HG03521 (cell line): ENCODE measurements around the gene GGA3.
"Not testable (repeated sequence)": the region's sequence is repeated elsewhere in the genome, so short reads cannot be mapped to it uniquely, and the experiment has no call there.

Experiments used
- ATAC-seq: cut with Tn5 transposase; IDR thresholded peaks from one replicate; pipeline ENCODE4 v1.9.1; 2021; ENCODE audit warnings: mild to moderate bottlenecking, moderate library complexity; ENCODE audit not compliant: unreplicated experiment

Gene GGA3

GRCh38 chr17:75227729-75228128 is 33.7 kb downstream of the GGA3 start:
- no peak for ATAC-seq

GRCh38 chr17:75225016-75225415 is 36.4 kb downstream of the GGA3 start:
- no peak for ATAC-seq

- ATAC-seq: no peak
Measured at GRCh38 chr17:75219815-75220214, 41.6 kb downstream of the GGA3 start.

GRCh38 chr17:75218131-75218530 is 43.3 kb downstream of the GGA3 start:
- ATAC-seq: no peak

GRCh38 chr17:75209061-75209460 is 52.3 kb downstream of the GGA3 start:
- no peak for ATAC-seq

GRCh38 chr17:75208161-75208560 is 53.2 kb downstream of the GGA3 start:
- ATAC-seq: no peak

GRCh38 chr17:75207760-75208159 is 53.6 kb downstream of the GGA3 start:
- no peak for ATAC-seq

- ATAC-seq: not testable (repeated sequence)
Measured at GRCh38 chr17:75207050-75207407, 54.4 kb downstream of the GGA3 start.

- no peak for ATAC-seq
Measured at GRCh38 chr17:75205793-75206163, 55.6 kb downstream of the GGA3 start.

- peak; percentile 70 for ATAC-seq
Measured at GRCh38 chr17:75205037-75205792, 56.2 kb downstream of the GGA3 start, which contains the start of gene NUP85. NUP85 (plus strand) TSS chr17:75205679; CDS start chr17:75205762, 83 bp downstream.

GRCh38 chr17:75199886-75200618 is 61.4 kb downstream of the GGA3 start:
- ATAC-seq: no peak

- ATAC-seq: no peak
Measured at GRCh38 chr17:75194879-75195278, 66.5 kb downstream of the GGA3 start.

- no peak for ATAC-seq
Measured at GRCh38 chr17:75191584-75191983, 69.8 kb downstream of the GGA3 start.

GRCh38 chr17:75188614-75189013 is 72.8 kb downstream of the GGA3 start:
- ATAC-seq: no peak
